H1 (cell line): ENCODE data around the gene ZNF649. TPM values are rescaled to one million over a fixed set of nuclear protein-coding genes. Genes with fewer than 3 reads are reported as not detected.

Source experiments
- ATF2 ChIP-seq: IDR thresholded peaks from 2 replicates; pipeline ENCODE4 v1.6.1; 2012; ENCODE audit warnings: low read length, inconsistent platforms
- CBX8 ChIP-seq: fragments of 300-800, 300-1000 bp; sonication (generic); IDR thresholded peaks from 2 replicates; pipeline ENCODE4 v1.7.1; 2016; ENCODE audit warnings: low read depth, low read length, borderline replicate concordance
- CHD7 ChIP-seq: fragments of 300-600 bp; sonication (generic); IDR thresholded peaks from 2 replicates; pipeline ENCODE4 v1.7.1; 2012; ENCODE audit warnings: low read length, moderate library complexity, mild to moderate bottlenecking, inconsistent platforms; ENCODE audit not compliant: insufficient replicate concordance
- EP300 ChIP-seq, 2 experiments: IDR thresholded peaks; 1 replicate in 1 of 2; 2 replicates in 1 of 2; pipeline ENCODE4 v1.6.1; 2011 to 2012; ENCODE audit warnings: low read depth in 2 of 2, low read length in 2 of 2, mild to moderate bottlenecking in 2 of 2, borderline replicate concordance in 1 of 2, inconsistent platforms in 1 of 2, moderate library complexity in 1 of 2
- GTF2F1 ChIP-seq: IDR thresholded peaks from 2 replicates; pipeline ENCODE4 v1.6.1; 2012; ENCODE audit warnings: low read depth, low read length, improper control_type of control experiment, borderline replicate concordance
- HDAC2 ChIP-seq, 2 experiments: fragments of 300-600 bp in 1 of 2; sonication (generic) in 1 of 2; IDR thresholded peaks; 2 replicates each; pipeline ENCODE4 v1.6.1; 2011 to 2012; ENCODE audit warnings: low read depth in 2 of 2, low read length in 2 of 2, mild to moderate bottlenecking in 2 of 2, moderate library complexity in 2 of 2, borderline replicate concordance in 1 of 2, inconsistent platforms in 1 of 2
- POU5F1 ChIP-seq: IDR thresholded peaks from 2 replicates; pipeline ENCODE4 v1.6.1; 2011; ENCODE audit warnings: low read depth, mild to moderate bottlenecking, low read length, moderate library complexity
- RXRA ChIP-seq: IDR thresholded peaks from 2 replicates; pipeline ENCODE4 v1.6.1; 2011; ENCODE audit warnings: low read depth, mild to moderate bottlenecking, low read length, moderate library complexity; ENCODE audit not compliant: insufficient read depth
- SP2 ChIP-seq: IDR thresholded peaks from 2 replicates; pipeline ENCODE4 v1.6.1; 2012; ENCODE audit warnings: mild to moderate bottlenecking, low read length, inconsistent platforms
- SUZ12 ChIP-seq: fragments of 200-600 bp; sonication (generic); IDR thresholded peaks from 2 replicates; pipeline ENCODE4 v1.6.1; 2012; ENCODE audit warnings: mild to moderate bottlenecking, inconsistent platforms, low read length, moderate library complexity, mixed read lengths
- polyA plus RNA-seq, 7 experiments: library from polyadenylated mRNA; depleted of rRNA in 3 of 7; stranded (reverse) in 5 of 7; unstranded in 2 of 7; fragments of >200 nt in 5 of 7; fragments of 200-250 nt in 2 of 7; gene quantifications; 1 replicate in 5 of 7; 2 replicates in 1 of 7; 4 replicates in 1 of 7; pipeline versions ENCODE4 v1.2.1 to v1.2.3, GENCODE V29; 2011 to 2013; ENCODE audit warnings: missing spikeins in 2 of 7, mixed read lengths in 2 of 7
- total RNA-seq: library from RNA; stranded (reverse); fragmentation: NEBNext Ultra II Directional; extraction: Animal tissue kit (Norgen Biotek cat#: 25700); gene quantifications from 2 replicates; pipeline ENCODE4 v1.2.1, GENCODE V29; 2021

Gene ZNF649
- total and polyA plus RNA-seq, 2 of the 8 experiments (the other 6 are each of a cell fraction or from before 2014, with no cell fraction given) = 24.7 to 51.7 TPM

- no peak for TF ChIP-seq CHD7
- no peak for TF ChIP-seq SUZ12
- TF ChIP-seq GTF2F1 = no peak
- TF ChIP-seq ATF2 = no peak
- TF ChIP-seq HDAC2 (IDR thresholded peaks at IDR 0.05; ENCODE audit: borderline replicate concordance in 1 of 2, low read depth in 2 of 2, low read length in 2 of 2) = no peak
- TF ChIP-seq POU5F1 = no peak
- no peak for TF ChIP-seq SP2
- TF ChIP-seq CBX8 = no peak
- TF ChIP-seq RXRA = no peak
- no peak for TF ChIP-seq EP300 (IDR thresholded peaks at IDR 0.05; ENCODE audit: borderline replicate concordance in 1 of 2, low read depth in 2 of 2, low read length in 2 of 2)
- TF ChIP-seq, all 59 proteins: peak for 0
These were observed 21.6 kb upstream of the ZNF649 start (continued) for GRCh38 chr19:51926426-51926783.
